Liver (tissue), 3 donors: ENCODE results near the gene SNX1.

Source experiments
- GABPA ChIP-seq, 2 donors: IDR thresholded peaks in 1 of 2; conservative IDR thresholded peaks in 1 of 2; 2 replicates each; pipeline ENCODE4 v1.6.1; 2016; ENCODE audit warnings: antibody characterized with exemption in 2 of 2, mild to moderate bottlenecking in 1 of 2, moderate library complexity in 1 of 2
- HNF4A ChIP-seq, 2 donors: conservative IDR thresholded peaks; 2 replicates each; pipeline ENCODE4 v1.6.1; 2016; ENCODE audit warnings: antibody characterized with exemption in 2 of 2, mild to moderate bottlenecking in 2 of 2
- HNF4G ChIP-seq: IDR thresholded peaks from 2 replicates; pipeline ENCODE4 v1.6.1; 2016; ENCODE audit warnings: antibody characterized with exemption
- RAD21 ChIP-seq, 2 donors: IDR thresholded peaks; 2 replicates each; pipeline ENCODE4 v1.6.1; 2016; ENCODE audit warnings: antibody characterized with exemption in 2 of 2, mild to moderate bottlenecking in 2 of 2
- TAF1 ChIP-seq: conservative IDR thresholded peaks from 2 replicates; pipeline ENCODE4 v1.6.1; 2016; ENCODE audit warnings: antibody characterized with exemption, mild to moderate bottlenecking
- YY1 ChIP-seq: IDR thresholded peaks from 2 replicates; pipeline ENCODE4 v1.6.1; 2016; ENCODE audit warnings: antibody characterized with exemption, mild to moderate bottlenecking
- TF ChIP-seq, protein P1 (sequence below): fragments of 150-350 bp; IDR thresholded peaks from 2 replicates; pipeline ENCODE4 v1.5.1; 2017; ENCODE audit warnings: improper control_type of control experiment, low read depth, low read length; ENCODE audit not compliant: missing input control
- TF ChIP-seq, protein P2 (sequence below): IDR thresholded peaks from 2 replicates; pipeline ENCODE4 v1.6.1; 2016; ENCODE audit warnings: antibody characterized with exemption, mild to moderate bottlenecking
- TF ChIP-seq, protein P3 (sequence below): IDR thresholded peaks from 2 replicates; pipeline ENCODE4 v1.6.1; 2016; ENCODE audit warnings: antibody characterized with exemption
- TF ChIP-seq, protein P4 (sequence below): IDR thresholded peaks from 2 replicates; pipeline ENCODE4 v1.6.1; 2016; ENCODE audit warnings: antibody characterized with exemption
- donor health status: healthy.
- donor health status: healthy.

DNA sequence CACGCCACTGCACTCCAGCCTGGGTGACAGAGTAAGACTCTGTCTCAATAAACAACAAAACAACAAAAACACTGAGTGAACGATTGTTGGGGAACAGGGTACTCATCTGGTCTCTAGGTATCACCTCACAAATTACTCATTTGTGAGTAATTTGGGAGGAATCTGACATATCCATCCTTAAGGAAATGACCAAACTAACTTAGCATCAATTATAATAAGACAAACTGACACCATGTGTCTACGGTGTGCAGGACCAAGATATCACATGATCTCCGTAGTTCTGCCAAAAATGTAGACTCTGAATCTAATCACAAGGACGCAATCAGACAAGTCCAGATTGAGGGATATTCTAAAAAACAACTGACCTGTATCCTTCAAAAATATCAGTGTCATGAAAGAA, 37.5 kb upstream of the SNX1 start:
- TF ChIP-seq RAD21 (IDR thresholded peaks at IDR 0.05) = no peak
- TF ChIP-seq, protein P1, sequence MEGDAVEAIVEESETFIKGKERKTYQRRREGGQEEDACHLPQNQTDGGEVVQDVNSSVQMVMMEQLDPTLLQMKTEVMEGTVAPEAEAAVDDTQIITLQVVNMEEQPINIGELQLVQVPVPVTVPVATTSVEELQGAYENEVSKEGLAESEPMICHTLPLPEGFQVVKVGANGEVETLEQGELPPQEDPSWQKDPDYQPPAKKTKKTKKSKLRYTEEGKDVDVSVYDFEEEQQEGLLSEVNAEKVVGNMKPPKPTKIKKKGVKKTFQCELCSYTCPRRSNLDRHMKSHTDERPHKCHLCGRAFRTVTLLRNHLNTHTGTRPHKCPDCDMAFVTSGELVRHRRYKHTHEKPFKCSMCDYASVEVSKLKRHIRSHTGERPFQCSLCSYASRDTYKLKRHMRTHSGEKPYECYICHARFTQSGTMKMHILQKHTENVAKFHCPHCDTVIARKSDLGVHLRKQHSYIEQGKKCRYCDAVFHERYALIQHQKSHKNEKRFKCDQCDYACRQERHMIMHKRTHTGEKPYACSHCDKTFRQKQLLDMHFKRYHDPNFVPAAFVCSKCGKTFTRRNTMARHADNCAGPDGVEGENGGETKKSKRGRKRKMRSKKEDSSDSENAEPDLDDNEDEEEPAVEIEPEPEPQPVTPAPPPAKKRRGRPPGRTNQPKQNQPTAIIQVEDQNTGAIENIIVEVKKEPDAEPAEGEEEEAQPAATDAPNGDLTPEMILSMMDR = no peak
- no peak for TF ChIP-seq YY1
- TF ChIP-seq, protein P2, sequence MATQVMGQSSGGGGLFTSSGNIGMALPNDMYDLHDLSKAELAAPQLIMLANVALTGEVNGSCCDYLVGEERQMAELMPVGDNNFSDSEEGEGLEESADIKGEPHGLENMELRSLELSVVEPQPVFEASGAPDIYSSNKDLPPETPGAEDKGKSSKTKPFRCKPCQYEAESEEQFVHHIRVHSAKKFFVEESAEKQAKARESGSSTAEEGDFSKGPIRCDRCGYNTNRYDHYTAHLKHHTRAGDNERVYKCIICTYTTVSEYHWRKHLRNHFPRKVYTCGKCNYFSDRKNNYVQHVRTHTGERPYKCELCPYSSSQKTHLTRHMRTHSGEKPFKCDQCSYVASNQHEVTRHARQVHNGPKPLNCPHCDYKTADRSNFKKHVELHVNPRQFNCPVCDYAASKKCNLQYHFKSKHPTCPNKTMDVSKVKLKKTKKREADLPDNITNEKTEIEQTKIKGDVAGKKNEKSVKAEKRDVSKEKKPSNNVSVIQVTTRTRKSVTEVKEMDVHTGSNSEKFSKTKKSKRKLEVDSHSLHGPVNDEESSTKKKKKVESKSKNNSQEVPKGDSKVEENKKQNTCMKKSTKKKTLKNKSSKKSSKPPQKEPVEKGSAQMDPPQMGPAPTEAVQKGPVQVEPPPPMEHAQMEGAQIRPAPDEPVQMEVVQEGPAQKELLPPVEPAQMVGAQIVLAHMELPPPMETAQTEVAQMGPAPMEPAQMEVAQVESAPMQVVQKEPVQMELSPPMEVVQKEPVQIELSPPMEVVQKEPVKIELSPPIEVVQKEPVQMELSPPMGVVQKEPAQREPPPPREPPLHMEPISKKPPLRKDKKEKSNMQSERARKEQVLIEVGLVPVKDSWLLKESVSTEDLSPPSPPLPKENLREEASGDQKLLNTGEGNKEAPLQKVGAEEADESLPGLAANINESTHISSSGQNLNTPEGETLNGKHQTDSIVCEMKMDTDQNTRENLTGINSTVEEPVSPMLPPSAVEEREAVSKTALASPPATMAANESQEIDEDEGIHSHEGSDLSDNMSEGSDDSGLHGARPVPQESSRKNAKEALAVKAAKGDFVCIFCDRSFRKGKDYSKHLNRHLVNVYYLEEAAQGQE = no peak
- TF ChIP-seq, protein P3, sequence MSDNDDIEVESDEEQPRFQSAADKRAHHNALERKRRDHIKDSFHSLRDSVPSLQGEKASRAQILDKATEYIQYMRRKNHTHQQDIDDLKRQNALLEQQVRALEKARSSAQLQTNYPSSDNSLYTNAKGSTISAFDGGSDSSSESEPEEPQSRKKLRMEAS = no peak
- TF ChIP-seq TAF1 = no peak
- TF ChIP-seq, protein P4, sequence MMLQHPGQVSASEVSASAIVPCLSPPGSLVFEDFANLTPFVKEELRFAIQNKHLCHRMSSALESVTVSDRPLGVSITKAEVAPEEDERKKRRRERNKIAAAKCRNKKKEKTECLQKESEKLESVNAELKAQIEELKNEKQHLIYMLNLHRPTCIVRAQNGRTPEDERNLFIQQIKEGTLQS = no peak
- no peak for TF ChIP-seq HNF4G
- no peak for TF ChIP-seq GABPA (IDR thresholded peaks at IDR 0.05 in 1 of 2, conservative IDR thresholded peaks at IDR 0.05 in 1 of 2)
- TF ChIP-seq HNF4A (conservative IDR thresholded peaks at IDR 0.05) = no peak
